ENCODE measurements around the gene DDX23.

- no peak for TF ChIP-seq POLR2A (IDR thresholded peaks at IDR 0.05; ENCODE audit: low read depth, low read length)
- no peak for TF ChIP-seq POLR2AphosphoS5 (IDR thresholded peaks at IDR 0.05; ENCODE audit: low read depth, low read length)
- TF ChIP-seq TAF1 (IDR thresholded peaks at IDR 0.05; ENCODE audit: borderline replicate concordance, low read depth, low read length), result no peak
Measured at GRCh38 chr12:48869191-48869590, 17.2 kb upstream of the DDX23 start.

All from GM12892 (cell line).